ENCODE results near the gene STPG1.
A peak's percentile ranks its signal among the peaks of the same experiment; 100 is the strongest.

STPG1 gene

DNA sequence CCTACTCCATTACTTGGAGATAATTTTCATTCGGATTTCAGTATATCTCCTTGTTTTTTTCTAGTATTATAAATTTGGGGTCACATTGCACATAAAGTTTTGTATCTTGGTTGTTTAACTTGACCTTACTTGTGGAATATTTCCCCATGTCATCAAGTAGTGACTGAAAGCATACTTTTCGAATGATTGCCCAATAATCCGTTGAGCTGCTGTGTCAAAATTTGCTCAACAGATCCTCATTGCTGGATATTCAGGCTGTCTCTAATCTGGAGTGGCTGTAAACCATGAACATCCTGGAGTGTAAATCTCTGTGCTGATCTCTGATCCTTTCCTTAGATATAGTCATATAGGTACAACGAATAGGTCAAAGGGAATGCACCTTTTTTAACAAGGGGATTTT is 7.0 kb upstream of the STPG1 start:
- TF ChIP-seq, protein P1, sequence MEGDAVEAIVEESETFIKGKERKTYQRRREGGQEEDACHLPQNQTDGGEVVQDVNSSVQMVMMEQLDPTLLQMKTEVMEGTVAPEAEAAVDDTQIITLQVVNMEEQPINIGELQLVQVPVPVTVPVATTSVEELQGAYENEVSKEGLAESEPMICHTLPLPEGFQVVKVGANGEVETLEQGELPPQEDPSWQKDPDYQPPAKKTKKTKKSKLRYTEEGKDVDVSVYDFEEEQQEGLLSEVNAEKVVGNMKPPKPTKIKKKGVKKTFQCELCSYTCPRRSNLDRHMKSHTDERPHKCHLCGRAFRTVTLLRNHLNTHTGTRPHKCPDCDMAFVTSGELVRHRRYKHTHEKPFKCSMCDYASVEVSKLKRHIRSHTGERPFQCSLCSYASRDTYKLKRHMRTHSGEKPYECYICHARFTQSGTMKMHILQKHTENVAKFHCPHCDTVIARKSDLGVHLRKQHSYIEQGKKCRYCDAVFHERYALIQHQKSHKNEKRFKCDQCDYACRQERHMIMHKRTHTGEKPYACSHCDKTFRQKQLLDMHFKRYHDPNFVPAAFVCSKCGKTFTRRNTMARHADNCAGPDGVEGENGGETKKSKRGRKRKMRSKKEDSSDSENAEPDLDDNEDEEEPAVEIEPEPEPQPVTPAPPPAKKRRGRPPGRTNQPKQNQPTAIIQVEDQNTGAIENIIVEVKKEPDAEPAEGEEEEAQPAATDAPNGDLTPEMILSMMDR (IDR thresholded peaks at IDR 0.05; ENCODE audit: low read depth, low read length, missing control alignments) = no peak
- DNase-seq (ENCODE audit: extremely low read depth, low read depth) = no peak
- no peak overlapping the region for H3K4me3 ChIP-seq (replicated peaks; ENCODE audit: low read depth, low read length)

DNA sequence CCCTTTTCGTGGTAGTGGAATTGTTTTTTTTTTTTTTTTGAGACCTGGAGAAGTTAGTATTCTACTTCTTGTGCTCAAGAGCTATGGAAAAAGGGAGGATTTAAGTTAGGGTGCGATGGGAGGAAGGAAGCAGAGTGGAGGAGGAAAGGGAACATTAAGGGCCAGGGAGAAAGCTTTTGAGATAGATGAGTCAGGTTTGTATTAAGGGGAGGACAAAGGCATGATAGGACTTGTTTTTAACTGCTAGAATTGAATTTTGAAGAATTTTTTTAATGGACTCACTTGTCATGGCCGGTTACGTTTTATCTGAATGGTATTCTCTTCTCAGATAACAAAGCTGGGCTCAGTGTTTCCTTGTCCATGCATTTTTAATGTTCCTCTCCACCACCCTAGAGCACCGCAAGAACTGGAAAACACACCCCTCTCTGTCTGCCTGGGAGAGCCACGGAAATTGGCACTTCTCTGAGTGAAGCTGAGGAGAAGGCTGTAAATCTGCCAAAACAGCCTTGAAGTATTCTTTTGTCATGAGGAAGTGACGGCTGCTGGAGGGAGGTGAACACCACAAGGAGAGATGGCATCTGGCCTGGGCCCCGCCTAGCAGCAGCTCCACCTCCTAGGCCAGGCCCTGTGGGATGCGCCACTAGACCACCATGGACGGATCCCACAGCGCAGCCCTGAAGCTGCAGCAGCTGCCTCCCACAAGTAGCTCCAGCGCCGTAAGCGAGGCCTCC is 5.5 kb upstream of the STPG1 start:
- no peak for DNase-seq (ENCODE audit: extremely low read depth, low read depth)
- TF ChIP-seq, protein P1 (IDR thresholded peaks at IDR 0.05; ENCODE audit: low read depth, low read length, missing control alignments) = no peak
- H3K4me3 ChIP-seq (replicated peaks; ENCODE audit: low read depth, low read length) = no peak overlapping the region

DNA sequence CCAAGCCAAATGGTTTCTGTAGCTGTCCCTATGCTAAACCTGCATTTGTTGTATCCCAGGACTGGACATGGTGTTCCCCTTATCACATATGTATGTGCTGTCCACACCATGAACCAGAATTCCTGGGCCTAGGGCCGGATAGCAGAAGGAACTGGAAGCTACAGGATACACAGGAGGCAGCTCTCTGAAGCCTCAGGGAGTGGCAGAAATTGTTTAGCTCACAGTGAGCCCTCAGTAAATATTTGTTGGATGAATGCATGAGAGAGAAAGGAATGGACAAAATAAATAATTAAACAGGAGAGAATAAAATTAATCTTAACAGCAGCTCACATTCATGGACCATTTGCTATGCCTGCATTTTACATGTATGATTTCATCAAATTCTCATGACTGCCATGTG is 4.1 kb upstream of the STPG1 start:
- no peak overlapping the region; the same call in 1 of the 2 replicates for H3K4me3 ChIP-seq (replicated peaks; ENCODE audit: low read depth, low read length)
- TF ChIP-seq, protein P1 (IDR thresholded peaks at IDR 0.05; ENCODE audit: low read depth, low read length, missing control alignments) = no peak
- DNase-seq (ENCODE audit: extremely low read depth, low read depth) = no peak

DNA sequence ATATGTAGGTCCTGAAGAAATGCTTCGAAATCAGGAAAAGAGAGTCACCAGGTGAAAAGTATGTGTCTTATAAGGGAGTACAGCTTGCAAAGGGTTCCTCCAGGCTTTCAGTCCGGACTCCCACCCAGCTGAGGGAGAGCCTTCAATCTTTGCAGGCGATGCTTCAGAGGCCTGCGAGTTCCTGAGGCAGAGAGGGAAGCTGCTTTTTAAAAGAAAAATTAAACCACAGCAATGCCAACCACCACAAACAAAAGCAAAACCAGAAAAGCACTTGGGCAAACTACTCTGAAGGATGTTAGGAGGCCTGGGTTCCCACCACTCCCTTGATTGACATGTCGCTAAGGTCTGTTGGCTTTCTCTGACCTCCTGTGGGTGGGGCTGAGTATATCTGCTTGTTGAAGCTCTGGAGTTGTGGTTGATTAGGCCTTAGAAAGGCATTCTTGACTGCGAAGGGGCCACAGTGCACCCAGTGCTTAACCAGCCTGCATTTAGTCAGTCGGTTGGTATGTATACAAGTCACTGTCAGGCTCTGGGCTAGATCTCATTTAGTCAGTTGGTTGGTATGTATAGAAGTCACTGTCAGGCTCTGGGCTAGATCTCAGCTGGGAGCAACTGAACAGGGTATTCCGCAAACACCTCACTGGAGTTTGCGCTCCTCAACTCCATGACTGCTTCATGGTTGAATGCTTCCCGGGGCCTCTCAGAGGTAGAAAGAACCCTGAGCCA is 3.2 kb upstream of the STPG1 start:
- peak overlapping the region; percentile 72 for H3K4me3 ChIP-seq (replicated peaks; ENCODE audit: low read depth, low read length)
- TF ChIP-seq, protein P1 (IDR thresholded peaks at IDR 0.05; ENCODE audit: low read depth, low read length, missing control alignments) = no peak
- DNase-seq (ENCODE audit: extremely low read depth, low read depth) = no peak

DNA sequence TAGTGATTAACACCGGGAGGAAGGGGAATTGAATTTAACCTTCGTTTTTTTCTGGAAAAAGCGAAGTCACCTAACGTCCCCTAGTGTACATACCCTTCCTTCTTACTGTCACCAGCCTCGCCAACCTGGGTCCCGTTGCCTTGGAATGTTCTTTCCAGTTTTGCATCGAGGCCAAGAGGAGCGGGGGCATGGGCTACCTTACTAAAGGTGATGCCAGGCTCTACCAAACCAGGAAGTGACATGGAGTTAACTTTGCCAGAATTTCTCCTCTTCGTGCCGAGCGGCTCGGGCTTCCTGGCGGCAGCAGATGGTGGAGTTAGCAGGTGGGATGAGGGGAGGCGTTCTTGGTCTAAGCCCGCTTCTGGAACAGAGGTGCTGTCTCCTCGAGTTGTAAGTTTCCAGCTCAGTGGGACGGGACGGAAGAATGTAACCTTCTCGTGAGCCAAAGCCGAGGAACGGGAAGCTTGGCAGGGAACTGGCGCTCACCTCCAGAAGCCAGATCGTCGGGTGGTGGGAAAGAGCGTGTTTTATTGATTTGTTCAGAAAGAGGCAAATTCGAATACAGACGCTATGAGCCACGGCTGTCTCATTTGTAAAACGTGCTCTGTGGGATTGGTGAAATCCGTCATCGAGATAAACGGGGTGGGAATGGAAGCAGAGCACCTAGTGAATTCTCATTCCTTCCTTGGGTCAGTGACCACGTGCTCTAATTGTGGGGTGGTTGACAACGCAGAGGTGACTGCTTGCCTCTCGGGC is 2.5 kb upstream of the STPG1 start:
- peak overlapping the region; percentile 72 for H3K4me3 ChIP-seq (replicated peaks; ENCODE audit: low read depth, low read length)
- TF ChIP-seq, protein P1 (IDR thresholded peaks at IDR 0.05; ENCODE audit: low read depth, low read length, missing control alignments) = no peak
- DNase-seq (ENCODE audit: extremely low read depth, low read depth) = no peak

DNA sequence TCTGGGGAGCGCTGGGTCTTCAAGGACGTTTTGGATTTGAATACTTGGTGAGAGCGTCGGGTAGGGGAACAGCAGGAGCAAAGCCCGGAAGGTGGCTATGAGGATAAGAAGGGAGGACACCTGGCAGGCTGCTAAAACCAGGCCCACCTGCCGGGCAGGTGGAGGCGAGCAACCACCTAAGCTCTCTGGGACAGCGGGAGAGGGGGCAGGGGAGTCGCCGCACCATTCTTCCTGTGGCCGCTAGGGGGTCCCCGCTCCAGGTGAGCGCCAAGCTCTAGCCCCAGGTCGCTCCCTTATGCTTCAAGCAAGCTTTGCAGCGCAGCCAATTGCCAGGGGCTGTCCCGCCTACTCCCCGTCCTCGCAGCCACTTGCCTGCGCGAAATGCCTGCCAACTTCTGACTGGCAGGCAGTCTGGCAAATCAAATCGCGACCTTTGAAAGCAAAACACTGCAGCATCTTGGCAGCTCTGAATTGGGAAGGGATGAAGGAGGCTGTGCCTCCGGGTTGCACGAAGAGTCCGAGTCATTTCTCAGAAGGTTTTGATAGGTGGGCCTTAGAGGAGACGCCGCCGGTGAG is 1.8 kb upstream of the STPG1 start, which contains the start of gene NIPAL3:
NIPAL3 (plus strand) TSS at position 469 of the 576 bp plus-strand sequence. CDS start 3,746 bp downstream, outside the sequence.
- TF ChIP-seq, protein P1 (IDR thresholded peaks at IDR 0.05; ENCODE audit: low read depth, low read length, missing control alignments) = peak; percentile 79
- DNase-seq (ENCODE audit: extremely low read depth, low read depth) = peak; percentile 97
- H3K4me3 ChIP-seq (replicated peaks; ENCODE audit: low read depth, low read length) = peak within 1 kb of the TSS; percentile 72
